Tongue (tissue), 2 donors: ENCODE measurements around the gene NLGN4Y. TPM values are rescaled to one million over a fixed set of nuclear protein-coding genes. Genes with fewer than 3 reads are reported as not detected.
"Not testable (repeated sequence)": the region's sequence is repeated elsewhere in the genome, so short reads cannot be mapped to it uniquely, and the experiment has no call there.

Source experiments
- DNase-seq: peaks from one replicate; pipeline ENCODE4 v3.0.0-alpha.2; 2015
- total RNA-seq: library from RNA; depleted of rRNA; stranded (reverse); fragments of >200 nt; gene quantifications from one replicate; pipeline ENCODE4 v1.2.3, GENCODE V29; 2014

Gene NLGN4Y
- total RNA-seq, 1 donor from 2014 or later: not detected

DNA sequence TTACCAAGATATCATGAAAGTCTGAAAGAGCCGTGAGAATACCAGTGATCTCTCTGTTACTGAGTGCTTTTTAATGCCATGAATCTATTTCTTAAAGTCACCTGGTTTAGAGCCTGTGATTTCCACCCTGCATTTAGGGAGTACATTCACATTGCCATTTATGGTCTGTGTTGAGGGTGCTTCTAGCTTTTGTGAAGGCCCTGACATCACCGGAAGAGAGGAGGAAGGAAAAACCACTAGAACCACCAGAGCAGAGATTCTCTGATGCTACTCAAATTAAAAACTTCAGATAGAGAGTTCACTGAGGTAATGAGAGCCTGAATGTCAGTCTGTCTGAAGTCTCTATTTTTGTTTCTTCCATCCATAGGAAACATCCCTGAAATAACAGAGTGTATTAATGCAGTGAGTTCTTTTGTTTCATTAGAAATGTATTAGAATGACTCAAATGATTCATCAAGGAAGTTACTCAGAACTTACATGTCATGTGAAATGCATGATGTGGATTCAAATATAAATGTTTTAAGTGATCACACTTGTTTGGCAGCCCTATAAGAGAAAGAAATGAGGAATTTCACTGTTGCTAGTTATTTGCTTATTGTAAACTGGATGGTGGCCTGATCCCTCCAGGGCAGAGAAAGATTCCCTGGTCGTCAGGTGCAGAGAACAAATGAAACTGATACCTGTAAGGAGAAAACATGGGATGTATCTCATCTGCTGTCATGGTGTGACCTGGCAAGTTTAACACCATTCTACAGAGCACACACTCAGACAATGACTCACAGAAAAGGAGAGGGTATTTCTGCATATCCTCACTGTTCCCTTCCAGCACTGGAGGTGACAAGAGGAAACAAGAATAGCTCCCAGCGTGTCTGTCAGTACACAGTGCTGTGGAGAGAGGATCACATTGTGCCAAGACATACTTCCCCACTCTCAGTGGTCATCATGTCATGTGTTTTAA lies 310.1 kb downstream of the NLGN4Y start:
- peak; percentile 29 for DNase-seq

DNA sequence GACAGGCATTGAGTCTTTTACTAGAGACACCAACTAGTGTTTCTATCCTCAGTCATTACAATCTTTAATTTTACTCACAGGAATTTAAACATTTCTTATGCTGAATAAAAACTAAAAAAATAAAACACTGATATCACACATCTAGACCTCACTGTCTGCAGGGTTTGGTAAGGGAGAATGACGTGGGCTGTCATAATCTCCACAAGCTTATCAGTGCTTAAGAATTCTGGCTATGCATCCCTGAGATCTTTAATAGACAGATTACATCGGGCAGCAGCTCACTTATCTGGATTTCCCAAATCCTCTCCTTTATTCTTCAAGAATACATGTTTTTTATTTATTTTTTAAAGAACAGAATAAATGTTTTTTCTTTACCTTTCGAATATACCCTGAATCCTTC lies 313.1 kb downstream of the NLGN4Y start:
- no peak for DNase-seq

DNA sequence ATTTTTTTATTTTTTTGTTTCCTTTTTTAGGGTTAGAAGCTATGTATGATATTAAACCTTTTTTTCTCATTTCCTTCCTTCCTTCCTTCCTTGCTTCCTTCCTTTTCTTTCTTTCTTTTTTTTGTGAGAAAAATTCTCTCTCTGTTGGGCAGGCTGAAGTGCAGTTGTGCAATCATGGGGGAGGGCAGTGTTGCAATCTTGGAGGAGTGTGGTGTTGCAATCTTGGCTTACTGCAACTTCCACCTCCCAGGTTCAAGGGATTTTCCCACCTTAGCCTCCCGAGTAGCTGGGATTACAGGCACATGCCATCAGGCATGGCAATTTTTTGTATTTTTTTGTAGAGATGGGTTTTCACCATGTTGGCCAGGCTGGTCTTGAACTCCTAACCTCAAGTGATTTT lies 326.4 kb downstream of the NLGN4Y start:
- DNase-seq: no peak

DNA sequence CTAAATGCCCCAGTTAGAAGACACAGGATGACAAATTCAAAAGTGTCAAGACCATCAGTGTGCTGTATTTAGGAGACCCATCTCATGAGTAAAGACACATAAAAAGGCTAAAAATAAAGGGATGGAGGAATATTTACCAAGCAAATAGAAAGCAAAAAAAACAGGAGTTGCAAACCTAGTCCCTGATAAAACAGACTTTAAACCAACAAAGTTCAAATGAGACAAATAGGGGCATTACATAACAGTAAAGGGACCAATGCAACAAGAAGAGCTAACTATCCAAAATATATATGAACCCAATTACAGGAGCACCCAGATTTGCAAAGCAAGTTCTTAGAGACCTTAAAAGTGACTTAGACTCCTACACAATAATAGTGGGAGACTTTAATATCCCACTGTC lies 336.1 kb downstream of the NLGN4Y start:
- DNase-seq: no peak

DNA sequence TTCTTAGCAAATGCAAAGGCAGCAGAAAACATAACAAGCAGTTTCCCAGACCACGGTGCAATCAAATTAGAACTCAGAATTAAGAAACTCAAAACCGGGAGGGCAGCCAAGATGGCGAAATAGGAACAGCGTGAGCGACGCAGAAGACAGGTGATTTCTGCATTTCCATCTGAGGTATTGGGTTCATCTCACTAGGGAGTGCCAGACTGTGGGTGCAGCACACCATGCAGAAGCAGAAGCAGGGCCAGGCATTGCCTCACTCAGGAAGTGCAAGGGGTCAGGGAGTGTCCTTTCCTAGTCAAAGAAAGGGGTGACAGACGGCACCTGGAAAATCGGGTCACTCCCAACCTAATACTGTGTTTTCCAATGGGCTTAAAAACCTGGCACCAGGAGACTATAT lies 336.7 kb downstream of the NLGN4Y start:
- not testable (repeated sequence) for DNase-seq

DNA sequence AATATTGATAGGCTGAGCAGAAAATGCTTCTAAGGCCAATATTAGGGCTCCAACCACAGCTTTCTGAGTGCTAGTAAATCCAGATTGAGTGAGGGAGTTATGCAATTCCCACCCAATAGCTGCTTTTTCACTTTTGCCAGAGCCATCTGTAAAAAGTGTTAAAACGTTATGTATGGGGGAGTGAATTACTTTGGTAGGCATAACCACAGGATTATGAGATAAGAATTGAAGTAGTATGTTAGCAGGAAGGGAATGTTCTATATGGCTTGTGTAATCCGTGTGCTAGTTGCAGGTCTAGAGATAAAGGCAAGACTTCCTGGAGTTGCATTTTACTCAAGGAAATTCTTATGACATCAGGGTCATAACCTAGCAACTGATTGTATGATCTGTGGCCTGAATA lies 347.6 kb downstream of the NLGN4Y start:
- no peak for DNase-seq
